ENCODE data around the gene DIPK1B. TPM values are rescaled to one million over a fixed set of nuclear protein-coding genes. Genes with fewer than 3 reads are reported as not detected.
"Not testable (repeated sequence)": the region's sequence is repeated elsewhere in the genome, so short reads cannot be mapped to it uniquely, and the experiment has no call there.

Gene DIPK1B
- total and polyA plus RNA-seq, 7 experiments from 2014 or later: 0.11 to 1.6 (median 0.46) TPM; not detected in 2

- ChIA-PET POLR2A (no interaction called here), CTCF (no interaction called here)
- H3K27ac ChIP-seq (ENCODE audit: low read depth, low read length): no peak overlapping the region
- H3K27me3 Mint-ChIP-seq: peaks cover 0 to 22% (median 6%) of the 10 kb centered on the region in 5 donors
- no peak overlapping the region for H3K27ac Mint-ChIP-seq
- H3K9me3 Mint-ChIP-seq: peaks cover 4 to 29% (median 23%) of the 10 kb centered on the region in 11 donors
- peaks cover 0 to 13% (median 7%) of the 10 kb centered on the region in 5 donors for H3K36me3 Mint-ChIP-seq
- no peak for ATAC-seq
- no peaks in the 10 kb centered on the region for H3K4me1 ChIP-seq (ENCODE audit: control insufficient read depth in 2 of 2, insufficient read depth in 2 of 2, low read length in 2 of 2)
- H3K4me3 Mint-ChIP-seq: no peak overlapping the region
- no peak overlapping the region for H3K4me3 ChIP-seq (ENCODE audit: low read length)
- H3K36me3 ChIP-seq (ENCODE audit: control insufficient read depth in 2 of 3, insufficient read depth in 3 of 3, low read length in 3 of 3): no peaks in the 10 kb centered on the region
- H3K9me3 ChIP-seq (ENCODE audit: control insufficient read depth in 2 of 3, low read length in 3 of 3): no peaks in the 10 kb centered on the region
- H3K4me1 Mint-ChIP-seq: peaks cover 0 to 5% (median 0%) of the 10 kb centered on the region in 7 donors
- H3K27me3 ChIP-seq (ENCODE audit: control insufficient read depth in 2 of 2, insufficient read depth in 2 of 2, low read length in 2 of 2): no peaks in the 10 kb centered on the region
- intact Hi-C loops (cut with micrococcal nuclease): no loop called here
- no peak for DNase-seq
Observed at GRCh38 chr9:136753371-136754058, 41.1 kb downstream of the DIPK1B start.

GRCh38 chr9:136754059-136754572, 41.7 kb downstream of the DIPK1B start:
- DNase-seq (no peak), ATAC-seq (no peak)
- Histone ChIP-seq H3K36me3 (ENCODE audit: control insufficient read depth in 2 of 3, insufficient read depth in 3 of 3, low read length in 3 of 3) (no peaks in the 10 kb centered on the region), H3K9me3 (ENCODE audit: control insufficient read depth in 2 of 3, low read length in 3 of 3) (no peaks in the 10 kb centered on the region), H3K4me3 (ENCODE audit: low read length) (no peak overlapping the region), H3K27ac (ENCODE audit: low read depth, low read length) (no peak overlapping the region), H3K4me1 (ENCODE audit: control insufficient read depth in 2 of 2, insufficient read depth in 2 of 2, low read length in 2 of 2) (no peaks in the 10 kb centered on the region), H3K27me3 (ENCODE audit: control insufficient read depth in 2 of 2, insufficient read depth in 2 of 2, low read length in 2 of 2) (no peaks in the 10 kb centered on the region)
- Mint-ChIP-seq H3K36me3 (peaks cover 0 to 13% (median 7%) of the 10 kb centered on the region in 5 donors), H3K27me3 (peaks cover 0 to 21% (median 6%) of the 10 kb centered on the region in 5 donors), H3K4me3 (no peak overlapping the region), H3K4me1 (peaks cover 0 to 5% (median 0%) of the 10 kb centered on the region in 7 donors), H3K27ac (no peak overlapping the region), H3K9me3 (peaks cover 4 to 29% (median 23%) of the 10 kb centered on the region in 11 donors)
- CTCF ChIA-PET: no interaction called here
- POLR2A ChIA-PET: no interaction called here
- intact Hi-C loops (cut with micrococcal nuclease): no loop called here

GRCh38 chr9:136754626-136755301, 42.4 kb downstream of the DIPK1B start:
- ChIA-PET CTCF (no interaction called here), POLR2A (no interaction called here)
- DNase-seq (no peak), ATAC-seq (no peak)
- H3K27ac Mint-ChIP-seq: no peak overlapping the region
- H3K4me3 Mint-ChIP-seq: no peak overlapping the region
- intact Hi-C loops (cut with micrococcal nuclease): no loop called here
- Histone ChIP-seq H3K4me3 (ENCODE audit: low read length) (no peak overlapping the region), H3K9me3 (ENCODE audit: control insufficient read depth in 2 of 3, low read length in 3 of 3) (no peaks in the 10 kb centered on the region), H3K27ac (ENCODE audit: low read depth, low read length) (no peak overlapping the region), H3K4me1 (ENCODE audit: control insufficient read depth in 2 of 2, insufficient read depth in 2 of 2, low read length in 2 of 2) (no peaks in the 10 kb centered on the region), H3K27me3 (ENCODE audit: control insufficient read depth in 2 of 2, insufficient read depth in 2 of 2, low read length in 2 of 2) (no peaks in the 10 kb centered on the region), H3K36me3 (ENCODE audit: control insufficient read depth in 2 of 3, insufficient read depth in 3 of 3, low read length in 3 of 3) (no peaks in the 10 kb centered on the region)
- peaks cover 0 to 13% (median 7%) of the 10 kb centered on the region in 5 donors for H3K36me3 Mint-ChIP-seq
- peaks cover 4 to 29% (median 23%) of the 10 kb centered on the region in 11 donors for H3K9me3 Mint-ChIP-seq
- peaks cover 0 to 21% (median 6%) of the 10 kb centered on the region in 5 donors for H3K27me3 Mint-ChIP-seq
- peaks cover 0 to 5% (median 0%) of the 10 kb centered on the region in 7 donors for H3K4me1 Mint-ChIP-seq

- CTCF ChIA-PET; H3K27ac Mint-ChIP-seq; H3K36me3 ChIP-seq (ENCODE audit: control insufficient read depth in 2 of 3, insufficient read depth in 3 of 3, low read length in 3 of 3); H3K4me3 ChIP-seq (ENCODE audit: low read length); H3K4me1 Mint-ChIP-seq; intact Hi-C loops (cut with micrococcal nuclease); ATAC-seq; POLR2A ChIA-PET; H3K4me1 ChIP-seq (ENCODE audit: control insufficient read depth in 2 of 2, insufficient read depth in 2 of 2, low read length in 2 of 2); DNase-seq; H3K27ac ChIP-seq (ENCODE audit: low read depth, low read length); H3K9me3 ChIP-seq (ENCODE audit: control insufficient read depth in 2 of 3, low read length in 3 of 3); H3K4me3 Mint-ChIP-seq; H3K27me3 ChIP-seq (ENCODE audit: control insufficient read depth in 2 of 2, insufficient read depth in 2 of 2, low read length in 2 of 2): not testable (repeated sequence)
- Mint-ChIP-seq H3K36me3 (peaks cover 0 to 13% (median 7%) of the 10 kb centered on the region in 5 donors), H3K27me3 (peaks cover 0 to 21% (median 6%) of the 10 kb centered on the region in 5 donors), H3K9me3 (peaks cover 4 to 28% (median 17%) of the 10 kb centered on the region in 11 donors)
Observed at GRCh38 chr9:136755302-136756133, 43.1 kb downstream of the DIPK1B start.

- peaks cover 4 to 26% (median 16%) of the 10 kb centered on the region in 11 donors for H3K9me3 Mint-ChIP-seq
- H3K27ac Mint-ChIP-seq: no peak overlapping the region
- DNase-seq (no peak), ATAC-seq (no peak)
- no peaks in the 10 kb centered on the region for H3K27me3 ChIP-seq (ENCODE audit: control insufficient read depth in 2 of 2, insufficient read depth in 2 of 2, low read length in 2 of 2)
- ChIA-PET POLR2A (no interaction called here), CTCF (no interaction called here)
- peaks cover 0 to 4% (median 0%) of the 10 kb centered on the region in 7 donors for H3K4me1 Mint-ChIP-seq
- peaks cover 2 to 16% (median 10%) of the 10 kb centered on the region in 5 donors for H3K27me3 Mint-ChIP-seq
- no peaks in the 10 kb centered on the region for H3K36me3 ChIP-seq (ENCODE audit: control insufficient read depth in 2 of 3, insufficient read depth in 3 of 3, low read length in 3 of 3)
- peaks cover 0 to 13% (median 7%) of the 10 kb centered on the region in 5 donors for H3K36me3 Mint-ChIP-seq
- H3K4me3 ChIP-seq (ENCODE audit: low read length): no peak overlapping the region
- H3K27ac ChIP-seq (ENCODE audit: low read depth, low read length): no peak overlapping the region
- intact Hi-C loops (cut with micrococcal nuclease): no loop called here
- H3K9me3 ChIP-seq (ENCODE audit: control insufficient read depth in 2 of 3, low read length in 3 of 3): no peaks in the 10 kb centered on the region
- no peaks in the 10 kb centered on the region for H3K4me1 ChIP-seq (ENCODE audit: control insufficient read depth in 2 of 2, insufficient read depth in 2 of 2, low read length in 2 of 2)
- no peak overlapping the region for H3K4me3 Mint-ChIP-seq
Observed at GRCh38 chr9:136756134-136756438, 43.7 kb downstream of the DIPK1B start.

GRCh38 chr9:136756836-136757235, 44.5 kb downstream of the DIPK1B start:
- H3K4me1 Mint-ChIP-seq: peaks cover 0 to 5% (median 0%) of the 10 kb centered on the region in 7 donors
- ChIA-PET POLR2A (no interaction called here), CTCF (no interaction called here)
- ATAC-seq (no peak), DNase-seq (no peak)
- Histone ChIP-seq H3K9me3 (ENCODE audit: control insufficient read depth in 2 of 3, low read length in 3 of 3) (no peaks in the 10 kb centered on the region), H3K27me3 (ENCODE audit: control insufficient read depth in 2 of 2, insufficient read depth in 2 of 2, low read length in 2 of 2) (no peaks in the 10 kb centered on the region), H3K36me3 (ENCODE audit: control insufficient read depth in 2 of 3, insufficient read depth in 3 of 3, low read length in 3 of 3) (no peaks in the 10 kb centered on the region), H3K4me3 (ENCODE audit: low read length) (no peak overlapping the region), H3K4me1 (ENCODE audit: control insufficient read depth in 2 of 2, insufficient read depth in 2 of 2, low read length in 2 of 2) (no peaks in the 10 kb centered on the region), H3K27ac (ENCODE audit: low read depth, low read length) (no peak overlapping the region)
- no peak overlapping the region for H3K27ac Mint-ChIP-seq
- peaks cover 0 to 10% (median 7%) of the 10 kb centered on the region in 5 donors for H3K36me3 Mint-ChIP-seq
- peaks cover 4 to 21% (median 12%) of the 10 kb centered on the region in 11 donors for H3K9me3 Mint-ChIP-seq
- H3K4me3 Mint-ChIP-seq: no peak overlapping the region
- peaks cover 2 to 16% (median 10%) of the 10 kb centered on the region in 5 donors for H3K27me3 Mint-ChIP-seq
- intact Hi-C loops (cut with micrococcal nuclease): no loop called here
